GM12878 (cell line): Measurements from ENCODE around the gene EIF5B. TPM values are rescaled to one million over a fixed set of nuclear protein-coding genes. Genes with fewer than 3 reads are reported as not detected.
"Not testable (repeated sequence)": the region's sequence is repeated elsewhere in the genome, so short reads cannot be mapped to it uniquely, and the experiment has no call there.

Experiments used
- ATAC-seq: fragments of 200-7000 bp; cut with Tn5 transposase; 3 replicates; pipeline ENCODE4 v1.9.1; 2020; ENCODE audit warnings: mild to moderate bottlenecking, moderate library complexity
- BruUV-seq: library from RNA; stranded (reverse); fragments of 400-500 nt; replicated peaks from 2 replicates; lab custom pipeline; 2021; lab: Mats Ljungman, UMichigan
- CTCF ChIA-PET: fragments of 300-600 bp; sonication (Branson Sonifier 250); formaldehyde crosslinking; extraction: SDS; loops from one replicate; lab custom pipeline; 2021; ENCODE audit warnings: inconsistent platforms; lab: Yijun Ruan, JAX
- POLR2A ChIA-PET: fragments of 350-600 bp; formaldehyde crosslinking; extraction: SDS; loops from one replicate; lab custom pipeline; 2021; ENCODE audit warnings: inconsistent platforms; lab: Charles Lee
- RAD21 ChIA-PET: fragments of 300-600 bp; sonication (Branson Sonifier 250); formaldehyde crosslinking; loops from one replicate; lab custom pipeline; 2023; ENCODE audit warnings: antibody characterized with exemption; ENCODE audit not compliant: unreplicated experiment; lab: Charles Lee
- SMC1A ChIA-PET: fragments of 300-600 bp; sonication (Branson Sonifier 250); formaldehyde crosslinking; loops from one replicate; lab custom pipeline; 2023; ENCODE audit not compliant: unreplicated experiment, uncharacterized antibody; lab: Charles Lee
- DNase-seq: peaks from one replicate; pipeline ENCODE4 v3.0.0-alpha.2; 2011; ENCODE audit warnings: low read depth, low spot score
- FAIRE-seq: peaks from 3 replicates; lab custom pipeline; 2011; peaks lifted over from hg19 to GRCh38; lab: Jason Lieb, UNC
- H2AFZ ChIP-seq: 2 replicates; pipeline ENCODE4 v1.6.0; 2011; ENCODE audit warnings: low read depth, low read length, control low read depth; ENCODE audit not compliant: control insufficient read depth
- H3K27ac ChIP-seq: 2 replicates; pipeline ENCODE4 v1.5.1; 2011; ENCODE audit warnings: control low read depth; ENCODE audit not compliant: control insufficient read depth, insufficient read depth
- H3K27me3 ChIP-seq, 2 experiments: replicated peaks in 1 of 2; 2 replicates each; pipeline versions ENCODE4 v1.6.0 to v1.6.1; 2011; ENCODE audit warnings: low read length in 1 of 2; ENCODE audit not compliant: control insufficient read depth in 2 of 2, insufficient read depth in 2 of 2
- H3K36me3 ChIP-seq, 2 experiments: 2 replicates each; pipeline ENCODE4 v1.5.1; 2011; ENCODE audit warnings: low read length in 1 of 2; ENCODE audit not compliant: control insufficient read depth in 2 of 2, insufficient read depth in 2 of 2
- H3K4me1 ChIP-seq: 2 replicates; pipeline ENCODE4 v1.6.1; 2011; ENCODE audit warnings: mild to moderate bottlenecking, low read length, moderate library complexity, mixed read lengths; ENCODE audit not compliant: control insufficient read depth, insufficient read depth
- H3K4me2 ChIP-seq: 2 replicates; pipeline ENCODE4 v1.6.0; 2011; ENCODE audit warnings: control low read depth; ENCODE audit not compliant: control insufficient read depth, insufficient read depth
- H3K4me3 ChIP-seq: fragments of 200-600 bp; sonication (generic); 2 replicates; pipeline ENCODE4 v1.5.1; 2016
- H3K79me2 ChIP-seq: 2 replicates; pipeline ENCODE4 v1.6.0; 2011; ENCODE audit warnings: low read length; ENCODE audit not compliant: control insufficient read depth, insufficient read depth
- H3K9ac ChIP-seq: 2 replicates; pipeline ENCODE4 v1.8.0; 2011; ENCODE audit warnings: low read length, control low read depth, mixed read lengths; ENCODE audit not compliant: control insufficient read depth, insufficient read depth
- H3K9me3 ChIP-seq: replicated peaks from 3 replicates; pipeline ENCODE4 v1.5.1; 2011; ENCODE audit warnings: mild to moderate bottlenecking, low read length; ENCODE audit not compliant: control insufficient read depth, insufficient read depth
- H4K20me1 ChIP-seq: 2 replicates; pipeline ENCODE4 v1.6.0; 2011; ENCODE audit not compliant: control insufficient read depth, insufficient read depth
- EGR1 ChIP-seq, 2 experiments: IDR thresholded peaks; 1 replicate in 1 of 2; 2 replicates in 1 of 2; pipeline ENCODE4 v1.6.1; 2011 to 2012; ENCODE audit warnings: low read depth in 2 of 2, low read length in 2 of 2, borderline replicate concordance in 1 of 2, mild to moderate bottlenecking in 1 of 2, moderate library complexity in 1 of 2
- MEF2B ChIP-seq: fragments of 450-650 bp; IDR thresholded peaks from 2 replicates; pipeline ENCODE4 v1.6.1; 2018; ENCODE audit warnings: mild to moderate bottlenecking, moderate library complexity; ENCODE audit not compliant: partially characterized antibody, poor library complexity, severe bottlenecking
- PBX3 ChIP-seq: IDR thresholded peaks from 2 replicates; pipeline ENCODE4 v1.6.1; 2011; ENCODE audit warnings: mild to moderate bottlenecking, low read depth, low read length, moderate library complexity; ENCODE audit not compliant: insufficient replicate concordance
- SMC3 ChIP-seq: IDR thresholded peaks from 2 replicates; pipeline ENCODE4 v1.6.1; 2011; ENCODE audit warnings: low read length, improper control_type of control experiment, borderline replicate concordance
- SREBF1 ChIP-seq: IDR thresholded peaks from 2 replicates; pipeline ENCODE4 v1.6.1; 2012; ENCODE audit warnings: mild to moderate bottlenecking, low read length
- SRF ChIP-seq, 2 experiments: IDR thresholded peaks; 2 replicates each; pipeline ENCODE4 v1.6.1; 2011; ENCODE audit warnings: low read depth in 2 of 2, low read length in 2 of 2, mild to moderate bottlenecking in 1 of 2, moderate library complexity in 1 of 2
- WGBS: methylation state at CpG from one replicate; pipeline ENCODE4 v1.1.6; 2016; ENCODE audit warnings: low lambda C conversion rate; ENCODE audit not compliant: insufficient replicate concordance, insufficient coverage; ENCODE audit errors: missing lambda C conversion rate; 5-methylcytosine and 5-hydroxymethylcytosine counted together
- in situ Hi-C: fragments of 300-500 bp; cut with MboI; formaldehyde crosslinking; loops from 9 replicates; pipeline ENCODE4 v1.14.3; 2018; ENCODE audit warnings: mixed read lengths
- intact Hi-C: fragments of 100-400 bp; cut with micrococcal nuclease; formaldehyde crosslinking; loops from one replicate; pipeline ENCODE4 v1.14.2; 2022; ENCODE audit not compliant: unreplicated experiment
- polyA plus RNA-seq, 11 experiments: library from polyadenylated mRNA; depleted of rRNA in 4 of 11; unstranded in 6 of 11; stranded (reverse) in 5 of 11; fragments of >200 nt; fragmentation: Nextera tagmentation in 4 of 11; fragmentation: Illumina TruSeq in 1 of 11; extraction: Ambion mirVana in 4 of 11; extraction: Trizol in 1 of 11; gene quantifications; 1 replicate in 1 of 11; 2 replicates in 10 of 11; pipeline versions ENCODE4 v1.2.1 to v1.2.3, GENCODE V29; 2011 to 2016; ENCODE audit warnings: inconsistent platforms in 2 of 11, missing spikeins in 2 of 11, low read depth in 1 of 11
- total RNA-seq, 4 experiments: library from RNA; depleted of rRNA in 3 of 4; stranded (reverse); fragments of >200 nt in 3 of 4; fragmentation: Illumina TruSeq in 1 of 4; extraction: Trizol in 1 of 4; gene quantifications; 2 replicates each; pipeline versions ENCODE4 v1.2.1 to v1.2.3, GENCODE V29; 2013 to 2021

EIF5B gene
- total and polyA plus RNA-seq, 10 of the 15 experiments (the other 5 are each of a cell fraction or from before 2014, with no cell fraction given): 21.7 to 119 (median 40.8) TPM

GRCh38 chr2:99297994-99298393 lies 39.2 kb upstream of the EIF5B start:
- WGBS: 42% methylated on average over 2 of the region's 2 CpGs
- BruUV-seq: no TSS peak
- H3K27me3 ChIP-seq: no peaks in the 10 kb centered on the region
- no peak overlapping the region for H3K27ac ChIP-seq
- H4K20me1 ChIP-seq: no peaks in the 10 kb centered on the region
- intact Hi-C loops (no loop called here), in situ Hi-C loops (no loop called here)
- CTCF ChIA-PET: interaction anchor here (1.4 kb wide), 1 partner anchor 68 kb away, joined by 4 read pairs; no protein-coding TSS in a partner anchor
- H3K4me2 ChIP-seq: no peak overlapping the region
- no peak for TF ChIP-seq SRF (IDR thresholded peaks at IDR 0.05; ENCODE audit: low read depth in 2 of 2, low read length in 2 of 2)
- TF ChIP-seq SMC3: no peak
- TF ChIP-seq MEF2B: peak; percentile 32
- no peaks in the 10 kb centered on the region for H3K36me3 ChIP-seq
- H2AFZ ChIP-seq: no peak overlapping the region
- DNase-seq: no peak
- no peak for FAIRE-seq
- ATAC-seq: peak; percentile 48
- RAD21 ChIA-PET: no interaction called here
- no peaks in the 10 kb centered on the region for H3K9me3 ChIP-seq
- H3K9ac ChIP-seq: no peak overlapping the region
- no peaks in the 10 kb centered on the region for H3K79me2 ChIP-seq
- POLR2A ChIA-PET: interaction anchor here (0.7 kb wide), 1 partner anchor 41 kb away, joined by 3 read pairs; no protein-coding TSS in a partner anchor
- H3K4me1 ChIP-seq: no peaks in the 10 kb centered on the region
- SMC1A ChIA-PET: no interaction called here
- H3K4me3 ChIP-seq: no peak overlapping the region

GRCh38 chr2:99299580-99299979 lies 37.6 kb upstream of the EIF5B start:
- TF ChIP-seq PBX3: no peak
- TF ChIP-seq SREBF1: no peak
- TF ChIP-seq EGR1 (IDR thresholded peaks at IDR 0.05; ENCODE audit: borderline replicate concordance in 1 of 2, low read depth in 2 of 2, low read length in 2 of 2): no peak
- TF ChIP-seq, all 136 proteins: peak for 0
- CTCF ChIA-PET: no interaction called here
- no peak overlapping the region for H3K4me2 ChIP-seq
- FAIRE-seq (no peak), ATAC-seq (no peak), DNase-seq (no peak)
- H3K4me3 ChIP-seq: no peak overlapping the region
- no peaks in the 10 kb centered on the region for H3K9me3 ChIP-seq
- BruUV-seq: no TSS peak
- H3K27ac ChIP-seq: no peak overlapping the region
- H2AFZ ChIP-seq: no peak overlapping the region
- RAD21 ChIA-PET: no interaction called here
- intact Hi-C loops: no loop called here
- no peaks in the 10 kb centered on the region for H3K4me1 ChIP-seq
- POLR2A ChIA-PET: no interaction called here
- in situ Hi-C loops: no loop called here
- 91% methylated on average over 7 of the region's 7 CpGs for WGBS
- SMC1A ChIA-PET: no interaction called here
- no peak overlapping the region for H3K9ac ChIP-seq
- no peaks in the 10 kb centered on the region for H3K36me3 ChIP-seq
- no peaks in the 10 kb centered on the region for H4K20me1 ChIP-seq
- no peaks in the 10 kb centered on the region for H3K27me3 ChIP-seq
- H3K79me2 ChIP-seq: no peaks in the 10 kb centered on the region

- H2AFZ ChIP-seq, in situ Hi-C loops, H3K27ac ChIP-seq, RAD21 ChIA-PET, H3K4me3 ChIP-seq, ATAC-seq, H3K79me2 ChIP-seq, H3K4me2 ChIP-seq, H3K36me3 ChIP-seq, SMC1A ChIA-PET, BruUV-seq, CTCF ChIA-PET, H3K9ac ChIP-seq, H3K4me1 ChIP-seq, H3K9me3 ChIP-seq, H3K27me3 ChIP-seq, POLR2A ChIA-PET, H4K20me1 ChIP-seq, DNase-seq, intact Hi-C loops: not testable (repeated sequence)
- peak; percentile 35 for FAIRE-seq
- 98% methylated on average over 2 of the region's 2 CpGs for WGBS
These were observed 36.1 kb upstream of the EIF5B start, which contains the start of gene LYG1 for GRCh38 chr2:99301097-99301496. Gene LYG1 (minus strand): TSS chr2:99301197. CDS start chr2:99295670, 5,527 bp downstream.
